Kidney glomerular epithelial cell (primary cell): Measurements from ENCODE around the gene SMARCD1.
A peak's percentile ranks its signal among the peaks of the same experiment; 100 is the strongest.

Experiments used
- DNase-seq: peaks from one replicate; lab custom pipeline; 2025; lab: John Stamatoyannopoulos, UW

The SMARCD1 gene

GRCh38 chr12:50057000-50057841 is 27.9 kb upstream of the SMARCD1 start, which contains the start of gene ASIC1:
TSS of gene ASIC1 (plus strand) at chr12:50057596. CDS start at chr12:50058767, 1,171 bp downstream.
- DNase-seq: peak; percentile 18

- no peak for DNase-seq
Observed at GRCh38 chr12:50057896-50058670, 27.1 kb upstream of the SMARCD1 start.

- no peak for DNase-seq
Observed at GRCh38 chr12:50058743-50059312, 26.3 kb upstream of the SMARCD1 start.

GRCh38 chr12:50059440-50060119 is 25.6 kb upstream of the SMARCD1 start:
- no peak for DNase-seq

- no peak for DNase-seq
Observed at GRCh38 chr12:50060120-50060468, 25.0 kb upstream of the SMARCD1 start.

- no peak for DNase-seq
Observed at GRCh38 chr12:50061171-50061570, 24.0 kb upstream of the SMARCD1 start.

GRCh38 chr12:50061946-50062686 is 23.0 kb upstream of the SMARCD1 start:
- no peak for DNase-seq

- no peak for DNase-seq
Observed at GRCh38 chr12:50062728-50063460, 22.2 kb upstream of the SMARCD1 start.

- no peak for DNase-seq
Observed at GRCh38 chr12:50065726-50066310, 19.3 kb upstream of the SMARCD1 start.

GRCh38 chr12:50066402-50066801 is 18.7 kb upstream of the SMARCD1 start:
- peak; percentile 68 for DNase-seq

- DNase-seq: no peak
Observed at GRCh38 chr12:50069069-50069468, 16.1 kb upstream of the SMARCD1 start.

GRCh38 chr12:50069539-50069938 is 15.6 kb upstream of the SMARCD1 start:
- DNase-seq: no peak

GRCh38 chr12:50070314-50071060 is 14.7 kb upstream of the SMARCD1 start:
- peak; percentile 22 for DNase-seq

GRCh38 chr12:50072198-50072907 is 12.8 kb upstream of the SMARCD1 start:
- no peak for DNase-seq

GRCh38 chr12:50073206-50073605 is 11.9 kb upstream of the SMARCD1 start:
- no peak for DNase-seq

- no peak for DNase-seq
Observed at GRCh38 chr12:50073712-50074111, 11.4 kb upstream of the SMARCD1 start.

GRCh38 chr12:50074936-50075807 is 10.0 kb upstream of the SMARCD1 start:
- peak; percentile 81 for DNase-seq

- DNase-seq: no peak
Observed at GRCh38 chr12:50075808-50076170, 9.4 kb upstream of the SMARCD1 start.
